GM21390 (cell line): Measurements from ENCODE around the gene EXOC2.
"Not testable (repeated sequence)": the region's sequence is repeated elsewhere in the genome, so short reads cannot be mapped to it uniquely, and the experiment has no call there.

ENCODE experiments used
- ATAC-seq: cut with Tn5 transposase; IDR thresholded peaks from one replicate; pipeline ENCODE4 v1.9.1; 2021; ENCODE audit not compliant: unreplicated experiment

EXOC2 gene

GRCh38 chr6:683742-684440 is 9.0 kb downstream of the EXOC2 start:
- ATAC-seq: no peak

GRCh38 chr6:680666-681340 is 12.1 kb downstream of the EXOC2 start:
- ATAC-seq: no peak

- no peak for ATAC-seq
Observed at GRCh38 chr6:680251-680650, 12.7 kb downstream of the EXOC2 start.

DNA sequence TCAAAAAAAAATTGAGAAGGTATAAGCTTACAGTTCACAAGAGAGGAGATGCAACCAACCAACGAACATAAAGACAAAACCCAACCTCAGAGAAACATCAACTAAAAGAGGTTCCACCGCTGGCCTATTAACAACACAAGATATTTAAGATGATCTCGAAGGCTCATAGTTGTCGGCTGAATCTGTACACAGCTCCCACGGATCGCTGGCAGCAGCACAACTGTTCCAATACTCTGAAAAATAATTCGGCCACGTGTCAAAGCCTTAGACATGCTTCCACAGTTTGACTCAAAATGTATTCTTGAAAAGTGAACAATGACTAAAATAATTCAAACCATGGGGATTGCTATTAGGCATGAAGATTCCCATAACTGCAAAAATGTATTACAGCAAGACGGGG is 13.7 kb downstream of the EXOC2 start:
- ATAC-seq: no peak

GRCh38 chr6:678520-678919 is 14.4 kb downstream of the EXOC2 start:
- no peak for ATAC-seq

DNA sequence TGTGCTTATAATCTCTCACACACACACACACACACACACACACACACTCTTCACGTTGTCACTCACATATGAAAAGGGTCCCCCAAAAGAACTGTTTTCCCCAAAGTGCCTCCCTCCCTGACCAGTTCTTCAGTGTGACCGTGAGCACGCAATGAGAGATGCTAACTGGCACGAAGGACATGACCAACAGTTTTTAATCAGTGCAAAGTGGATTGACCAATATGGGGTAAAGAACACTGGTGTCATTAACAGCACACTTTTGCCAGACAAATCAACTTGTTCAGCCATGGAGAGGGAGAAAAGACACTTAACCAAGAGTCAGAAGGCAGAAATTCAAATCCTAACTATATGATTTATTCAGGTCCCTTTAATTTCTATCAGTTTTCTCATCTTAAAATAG is 15.0 kb downstream of the EXOC2 start:
- no peak for ATAC-seq

DNA sequence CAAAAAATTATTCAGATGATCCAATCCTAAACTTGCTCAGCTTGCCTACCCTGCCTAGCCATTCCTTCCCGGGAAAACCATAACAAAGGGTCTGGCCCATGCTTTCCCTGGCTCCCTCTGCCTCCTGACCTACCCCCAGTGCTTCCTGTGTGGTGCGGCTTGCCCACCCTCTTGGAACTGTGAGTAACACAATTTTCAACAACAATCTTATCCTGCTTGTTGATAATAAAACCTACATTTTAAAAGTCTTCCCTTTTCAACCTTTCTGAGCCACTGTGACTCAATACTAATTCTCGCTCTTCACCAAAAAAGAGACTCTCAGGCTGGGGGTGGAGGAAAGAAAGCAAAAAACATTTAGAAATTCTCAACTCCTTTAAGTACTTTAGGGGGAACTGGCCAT is 18.0 kb downstream of the EXOC2 start:
- no peak for ATAC-seq

DNA sequence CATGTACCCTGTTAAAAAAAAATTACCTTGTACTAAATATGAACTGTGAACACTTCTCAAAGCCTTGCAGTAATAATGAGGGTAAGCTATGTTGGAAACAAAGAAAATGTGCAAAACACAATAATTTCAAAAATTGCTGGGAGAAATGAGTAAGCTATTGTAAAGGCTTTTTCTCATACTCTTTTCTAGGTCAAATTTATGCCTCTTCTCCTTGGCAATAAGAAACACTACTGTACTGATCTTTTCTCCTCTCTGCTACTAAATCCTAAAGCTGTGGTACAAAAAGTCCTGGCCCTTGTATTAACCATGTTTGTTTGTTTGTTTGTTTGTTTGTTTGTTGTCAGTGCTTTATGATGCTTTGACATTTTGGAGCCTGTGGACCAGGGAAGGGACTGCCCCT is 18.5 kb downstream of the EXOC2 start:
- no peak for ATAC-seq

DNA sequence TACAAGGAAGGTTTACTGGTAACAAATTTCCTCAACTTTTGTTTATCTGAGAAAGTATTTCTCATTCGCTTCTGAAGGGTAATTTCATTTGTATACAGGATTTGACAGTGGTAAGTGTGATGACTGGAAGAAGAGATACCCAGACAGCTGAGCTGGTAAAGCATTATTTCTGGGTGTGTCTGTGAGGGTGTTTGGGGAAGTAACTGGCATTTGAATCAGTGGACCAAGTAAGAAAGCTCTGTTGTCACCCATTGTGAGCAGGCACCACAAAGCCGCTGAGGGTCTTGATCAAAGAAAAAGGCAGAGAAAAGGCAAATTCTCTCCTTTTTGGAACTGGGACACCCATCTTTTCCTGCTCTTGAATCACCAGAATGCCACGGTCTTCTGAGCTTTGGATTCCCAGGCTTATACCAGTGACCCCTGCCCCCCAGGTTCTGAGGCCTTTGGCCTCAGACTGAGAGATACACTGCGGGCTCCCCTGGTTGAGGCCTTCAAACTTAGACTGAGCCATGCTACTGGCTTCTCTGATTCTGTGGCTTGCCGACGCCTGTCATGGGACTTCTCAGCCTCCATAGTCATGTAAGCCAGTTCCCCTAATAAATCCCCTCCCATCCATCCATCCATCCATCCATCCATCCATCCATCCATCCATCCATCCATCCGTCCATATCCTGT is 25.5 kb downstream of the EXOC2 start:
- no peak for ATAC-seq

DNA sequence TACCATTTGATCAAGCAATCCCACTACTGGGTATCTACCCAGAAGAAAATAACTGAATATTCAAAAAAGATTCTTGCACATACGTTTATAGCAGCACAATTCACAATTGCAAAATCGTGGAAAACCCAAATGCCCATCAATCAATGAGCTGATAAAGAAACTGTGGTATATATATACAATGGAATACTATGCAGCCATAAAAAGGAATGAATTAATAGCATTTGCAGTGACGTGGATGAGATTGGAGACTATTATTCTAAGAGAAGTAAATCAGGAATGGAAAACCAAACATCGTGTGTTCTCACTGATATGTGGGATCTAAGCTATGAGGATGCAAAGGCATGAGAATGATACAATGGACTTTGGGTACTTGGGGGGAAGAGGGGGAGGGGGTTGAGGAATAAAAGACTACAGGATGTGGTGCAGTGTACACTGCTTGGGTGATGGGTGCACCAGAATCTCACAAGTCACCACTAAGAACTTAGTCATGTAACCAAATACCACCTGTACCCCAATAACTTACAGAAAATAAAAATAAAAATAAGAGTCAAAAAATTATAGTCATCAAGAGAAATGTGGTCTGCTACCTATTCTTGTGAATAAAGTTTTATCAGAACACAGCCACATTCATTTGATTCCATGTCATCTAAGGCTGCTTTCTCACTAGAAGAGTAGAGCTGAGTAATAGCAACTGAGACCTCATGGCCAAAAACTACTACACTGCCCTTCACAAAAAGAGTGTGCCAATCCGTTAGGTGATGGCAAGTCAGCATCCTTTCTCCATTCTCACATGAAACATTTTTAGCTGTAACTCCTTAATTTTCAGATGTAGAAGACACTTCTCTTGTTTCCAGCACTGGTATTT is 27.3 kb downstream of the EXOC2 start:
- no peak for ATAC-seq

- ATAC-seq: not testable (repeated sequence)
Observed at GRCh38 chr6:663788-664187, 29.2 kb downstream of the EXOC2 start.

DNA sequence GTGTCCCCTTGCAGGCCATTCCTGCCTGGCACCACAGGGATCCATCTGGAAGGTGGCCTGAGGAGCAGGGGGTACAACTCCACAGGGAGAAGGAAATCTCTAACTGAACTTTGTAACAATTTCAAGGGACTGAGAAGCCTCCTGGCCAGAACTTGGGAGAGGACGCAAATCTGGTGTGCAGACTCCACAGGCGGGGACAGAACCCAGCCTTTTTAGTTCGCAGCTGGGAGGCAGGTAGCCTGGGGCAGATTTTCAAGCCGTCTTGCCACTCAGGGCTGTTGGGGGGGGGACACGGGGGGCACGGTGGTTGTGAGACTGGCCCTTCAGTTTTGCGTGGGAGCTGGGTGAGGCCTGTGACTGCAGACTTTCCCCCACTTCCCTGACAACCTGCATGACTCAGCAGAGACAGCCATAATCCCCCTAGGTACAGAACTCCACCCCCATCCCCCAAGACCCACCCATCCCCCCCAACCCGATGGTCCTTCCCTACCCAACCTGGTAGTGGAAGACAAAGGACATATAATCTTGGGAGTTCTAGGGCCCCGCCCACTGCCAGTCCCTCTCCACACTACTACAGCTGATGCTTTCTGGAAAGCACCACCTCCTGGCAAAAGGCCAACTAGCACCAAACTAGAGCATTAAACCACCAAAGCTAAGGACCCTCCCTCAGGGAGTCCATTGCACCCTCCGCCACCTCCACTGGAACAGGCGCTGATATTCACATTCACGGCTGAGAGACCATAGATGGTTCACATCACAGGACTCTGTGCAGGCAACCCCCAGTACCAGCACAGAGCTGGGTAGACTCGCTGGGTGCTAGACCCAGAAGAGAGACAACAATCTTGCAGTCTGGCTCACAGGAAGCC is 33.0 kb downstream of the EXOC2 start:
- ATAC-seq: no peak

GRCh38 chr6:658244-658643 is 34.7 kb downstream of the EXOC2 start:
- no peak for ATAC-seq

- no peak for ATAC-seq
Observed at GRCh38 chr6:657743-658142, 35.2 kb downstream of the EXOC2 start.

GRCh38 chr6:656460-657252 is 36.3 kb downstream of the EXOC2 start, which contains the start of gene HUS1B:
Gene HUS1B (minus strand): TSS chr6:657100. CDS start chr6:656944, 156 bp downstream.
- ATAC-seq: no peak

DNA sequence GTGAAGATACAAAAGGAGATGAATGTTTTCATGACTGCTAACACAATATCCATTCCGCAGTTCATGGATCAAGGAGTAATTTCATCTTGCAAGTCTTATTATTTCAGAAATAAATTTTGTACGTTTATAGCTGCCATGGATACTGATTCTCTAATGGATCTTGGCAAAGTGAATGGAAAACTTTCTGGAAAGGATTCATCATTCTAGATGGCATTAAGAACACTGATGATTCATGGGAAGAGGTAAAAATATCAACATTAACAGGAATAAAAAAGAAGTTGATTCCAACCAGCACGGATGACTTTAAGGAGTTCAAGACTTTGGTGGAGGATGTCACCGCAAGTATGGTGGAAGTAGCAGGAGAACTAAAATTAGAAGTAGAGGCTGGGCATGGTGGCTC is 38.8 kb downstream of the EXOC2 start:
- ATAC-seq: no peak

- ATAC-seq: no peak
Observed at GRCh38 chr6:652865-653264, 40.1 kb downstream of the EXOC2 start.

GRCh38 chr6:650098-650497 is 42.8 kb downstream of the EXOC2 start:
- no peak for ATAC-seq

DNA sequence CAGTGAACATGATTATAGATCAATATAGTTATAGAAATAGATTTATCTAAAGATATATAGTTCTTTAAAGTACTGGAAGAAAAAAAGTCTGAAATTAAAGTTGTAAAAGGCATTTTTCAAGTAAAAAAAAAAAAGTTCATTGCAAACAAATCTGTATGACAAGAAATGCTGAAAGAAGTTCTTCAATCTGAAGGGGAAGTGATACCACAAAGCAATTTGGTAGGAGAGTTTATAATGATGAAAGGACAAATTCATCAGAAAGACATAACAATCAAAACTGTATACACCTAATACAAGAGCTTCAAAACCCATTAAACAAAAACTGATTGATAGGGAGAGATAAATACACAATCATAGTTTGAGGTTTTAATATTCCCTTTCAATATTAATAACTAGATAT is 50.1 kb downstream of the EXOC2 start:
- ATAC-seq: no peak
